ENCODE data around the gene CERS6. TPM values are rescaled to one million over a fixed set of nuclear protein-coding genes. Genes with fewer than 3 reads are reported as not detected.

The CERS6 gene
- polyA plus RNA-seq, 4 donors = 6.8 to 55.4 (median 21.9) TPM

GRCh38 chr2:168798888-168799410 lies 342.9 kb downstream of the CERS6 start:
- no peaks in the 10 kb centered on the region for H3K27me3 ChIP-seq (ENCODE audit: control insufficient read depth in 3 of 3, insufficient read depth in 3 of 3, low read length in 3 of 3)
- FAIRE-seq (no peak), DNase-seq (peak; percentile 40 to 59)
- no peaks in the 10 kb centered on the region for H3K36me3 ChIP-seq (ENCODE audit: control insufficient read depth in 3 of 3, insufficient read depth in 2 of 3, low read depth in 1 of 3, low read length in 3 of 3)
- H3K4me3 ChIP-seq (ENCODE audit: low read depth in 1 of 3, low read length in 3 of 3) = no peak overlapping the region
- 82 to 84% (median 82%) methylated on average over 1 of the region's 1 CpG for WGBS, 3 donors
- no peaks in the 10 kb centered on the region for H3K9me3 ChIP-seq (ENCODE audit: control insufficient read depth in 2 of 2, insufficient read depth in 1 of 2, low read depth in 1 of 2, low read length in 1 of 2)
- peak overlapping the region in 2 of 3 donors; percentile 3 to 29 for H3K27ac ChIP-seq (ENCODE audit: low read depth in 1 of 3, low read length in 2 of 3)
- peaks cover 9 to 44% (median 13%) of the 10 kb centered on the region in 3 donors for H3K4me1 ChIP-seq (ENCODE audit: control insufficient read depth in 3 of 3, insufficient read depth in 2 of 3, low read depth in 1 of 3, low read length in 2 of 3)

- Histone ChIP-seq H3K4me1 (ENCODE audit: control insufficient read depth in 3 of 3, insufficient read depth in 2 of 3, low read depth in 1 of 3, low read length in 2 of 3) (peaks cover 13 to 59% (median 14%) of the 10 kb centered on the region in 3 donors), H3K36me3 (ENCODE audit: control insufficient read depth in 3 of 3, insufficient read depth in 2 of 3, low read depth in 1 of 3, low read length in 3 of 3) (peaks cover 0 to 5% (median 0%) of the 10 kb centered on the region in 3 donors), H3K27ac (ENCODE audit: low read depth in 1 of 3, low read length in 2 of 3) (peak overlapping the region; percentile 74 to 89 (median 87)), H3K9me3 (ENCODE audit: control insufficient read depth in 2 of 2, insufficient read depth in 1 of 2, low read depth in 1 of 2, low read length in 1 of 2) (no peaks in the 10 kb centered on the region), H3K27me3 (ENCODE audit: control insufficient read depth in 3 of 3, insufficient read depth in 3 of 3, low read length in 3 of 3) (no peaks in the 10 kb centered on the region), H3K4me3 (ENCODE audit: low read depth in 1 of 3, low read length in 3 of 3) (no peak overlapping the region)
- FAIRE-seq = no peak
- WGBS, 3 donors = 47 to 50% (median 48%) methylated on average over 2 of the region's 2 CpGs
- DNase-seq = peak in 1 of 2 donors; percentile 31
These were observed 345.4 kb downstream of the CERS6 start for GRCh38 chr2:168801471-168801870.

- WGBS, 3 donors = 10 to 32% (median 18%) methylated on average over 10 of the region's 10 CpGs
- H3K4me3 ChIP-seq (ENCODE audit: low read depth in 1 of 3, low read length in 3 of 3) = peak within 1 kb of the TSS in 2 of 3 donors; percentile 42 to 47
- H3K36me3 ChIP-seq (ENCODE audit: control insufficient read depth in 3 of 3, insufficient read depth in 2 of 3, low read depth in 1 of 3, low read length in 3 of 3) = peaks cover 0 to 5% (median 0%) of the 10 kb centered on the region in 3 donors
- peaks cover 13 to 59% (median 14%) of the 10 kb centered on the region in 3 donors for H3K4me1 ChIP-seq (ENCODE audit: control insufficient read depth in 3 of 3, insufficient read depth in 2 of 3, low read depth in 1 of 3, low read length in 2 of 3)
- no peaks in the 10 kb centered on the region for H3K27me3 ChIP-seq (ENCODE audit: control insufficient read depth in 3 of 3, insufficient read depth in 3 of 3, low read length in 3 of 3)
- DNase-seq = peak; percentile 96 to 100
- no peak for FAIRE-seq
- no peaks in the 10 kb centered on the region for H3K9me3 ChIP-seq (ENCODE audit: control insufficient read depth in 2 of 2, insufficient read depth in 1 of 2, low read depth in 1 of 2, low read length in 1 of 2)
- peak within 1 kb of the TSS; percentile 87 to 89 (median 87) for H3K27ac ChIP-seq (ENCODE audit: low read depth in 1 of 3, low read length in 2 of 3)
These were observed 346.1 kb downstream of the CERS6 start, which contains the start of gene NOSTRIN for GRCh38 chr2:168801961-168802858. TSS of gene NOSTRIN (plus strand) at chr2:168802637. CDS start at chr2:168802647, 10 bp downstream.

GRCh38 chr2:168802859-168803725 lies 347.0 kb downstream of the CERS6 start:
- WGBS, 3 donors = 13 to 41% (median 33%) methylated on average over 5 of the region's 5 CpGs
- Histone ChIP-seq H3K4me3 (ENCODE audit: low read depth in 1 of 3, low read length in 3 of 3) (peak overlapping the region in 2 of 3 donors; percentile 42 to 47), H3K9me3 (ENCODE audit: control insufficient read depth in 2 of 2, insufficient read depth in 1 of 2, low read depth in 1 of 2, low read length in 1 of 2) (no peaks in the 10 kb centered on the region), H3K27ac (ENCODE audit: low read depth in 1 of 3, low read length in 2 of 3) (peak overlapping the region; percentile 84 to 89 (median 87)), H3K36me3 (ENCODE audit: control insufficient read depth in 3 of 3, insufficient read depth in 2 of 3, low read depth in 1 of 3, low read length in 3 of 3) (peaks cover 0 to 9% (median 0%) of the 10 kb centered on the region in 3 donors), H3K27me3 (ENCODE audit: control insufficient read depth in 3 of 3, insufficient read depth in 3 of 3, low read length in 3 of 3) (no peaks in the 10 kb centered on the region), H3K4me1 (ENCODE audit: control insufficient read depth in 3 of 3, insufficient read depth in 2 of 3, low read depth in 1 of 3, low read length in 2 of 3) (peaks cover 13 to 55% (median 13%) of the 10 kb centered on the region in 3 donors)
- DNase-seq (peak; percentile 76), FAIRE-seq (no peak)

GRCh38 chr2:168804214-168804613 lies 348.1 kb downstream of the CERS6 start:
- Histone ChIP-seq H3K27ac (ENCODE audit: low read depth in 1 of 3, low read length in 2 of 3) (peak overlapping the region in 2 of 3 donors; percentile 33 to 87), H3K27me3 (ENCODE audit: control insufficient read depth in 3 of 3, insufficient read depth in 3 of 3, low read length in 3 of 3) (no peaks in the 10 kb centered on the region), H3K36me3 (ENCODE audit: control insufficient read depth in 3 of 3, insufficient read depth in 2 of 3, low read depth in 1 of 3, low read length in 3 of 3) (peaks cover 0 to 9% (median 0%) of the 10 kb centered on the region in 3 donors), H3K9me3 (ENCODE audit: control insufficient read depth in 2 of 2, insufficient read depth in 1 of 2, low read depth in 1 of 2, low read length in 1 of 2) (no peaks in the 10 kb centered on the region), H3K4me3 (ENCODE audit: low read depth in 1 of 3, low read length in 3 of 3) (peak overlapping the region in 2 of 3 donors; percentile 20 to 51), H3K4me1 (ENCODE audit: control insufficient read depth in 3 of 3, insufficient read depth in 2 of 3, low read depth in 1 of 3, low read length in 2 of 3) (peaks cover 4 to 44% (median 9%) of the 10 kb centered on the region in 3 donors)
- DNase-seq (peak; percentile 35 to 36), FAIRE-seq (no peak)
- WGBS, 3 donors = 47 to 64% (median 62%) methylated on average over 3 of the region's 3 CpGs

- FAIRE-seq (no peak), DNase-seq (no peak)
- 94 to 99% (median 95%) methylated on average over 7 of the region's 7 CpGs for WGBS, 3 donors
- H3K36me3 ChIP-seq (ENCODE audit: control insufficient read depth in 3 of 3, insufficient read depth in 2 of 3, low read depth in 1 of 3, low read length in 3 of 3) = peaks cover 0 to 9% (median 0%) of the 10 kb centered on the region in 3 donors
- no peaks in the 10 kb centered on the region for H3K27me3 ChIP-seq (ENCODE audit: control insufficient read depth in 3 of 3, insufficient read depth in 3 of 3, low read length in 3 of 3)
- no peak overlapping the region for H3K4me3 ChIP-seq (ENCODE audit: low read depth in 1 of 3, low read length in 3 of 3)
- no peaks in the 10 kb centered on the region for H3K9me3 ChIP-seq (ENCODE audit: control insufficient read depth in 2 of 2, insufficient read depth in 1 of 2, low read depth in 1 of 2, low read length in 1 of 2)
- peaks cover 4 to 39% (median 7%) of the 10 kb centered on the region in 3 donors for H3K4me1 ChIP-seq (ENCODE audit: control insufficient read depth in 3 of 3, insufficient read depth in 2 of 3, low read depth in 1 of 3, low read length in 2 of 3)
- H3K27ac ChIP-seq (ENCODE audit: low read depth in 1 of 3, low read length in 2 of 3) = no peak overlapping the region
These were observed 349.5 kb downstream of the CERS6 start for GRCh38 chr2:168805615-168806014.

- Histone ChIP-seq H3K27ac (ENCODE audit: low read depth in 1 of 3, low read length in 2 of 3) (no peak overlapping the region), H3K4me3 (ENCODE audit: low read depth in 1 of 3, low read length in 3 of 3) (no peak overlapping the region), H3K4me1 (ENCODE audit: control insufficient read depth in 3 of 3, insufficient read depth in 2 of 3, low read depth in 1 of 3, low read length in 2 of 3) (peaks cover 0 to 36% (median 3%) of the 10 kb centered on the region in 3 donors), H3K9me3 (ENCODE audit: control insufficient read depth in 2 of 2, insufficient read depth in 1 of 2, low read depth in 1 of 2, low read length in 1 of 2) (no peaks in the 10 kb centered on the region), H3K27me3 (ENCODE audit: control insufficient read depth in 3 of 3, insufficient read depth in 3 of 3, low read length in 3 of 3) (no peaks in the 10 kb centered on the region), H3K36me3 (ENCODE audit: control insufficient read depth in 3 of 3, insufficient read depth in 2 of 3, low read depth in 1 of 3, low read length in 3 of 3) (peaks cover 0 to 10% (median 9%) of the 10 kb centered on the region in 3 donors)
- no peak for DNase-seq
- no peak for FAIRE-seq
These were observed 353.5 kb downstream of the CERS6 start for GRCh38 chr2:168809537-168809936.

GRCh38 chr2:168810235-168810634 lies 354.2 kb downstream of the CERS6 start:
- no peaks in the 10 kb centered on the region for H3K27me3 ChIP-seq (ENCODE audit: control insufficient read depth in 3 of 3, insufficient read depth in 3 of 3, low read length in 3 of 3)
- no peak for DNase-seq
- FAIRE-seq = no peak
- H3K4me1 ChIP-seq (ENCODE audit: control insufficient read depth in 3 of 3, insufficient read depth in 2 of 3, low read depth in 1 of 3, low read length in 2 of 3) = peaks cover 0 to 37% (median 3%) of the 10 kb centered on the region in 3 donors
- H3K27ac ChIP-seq (ENCODE audit: low read depth in 1 of 3, low read length in 2 of 3) = no peak overlapping the region
- H3K36me3 ChIP-seq (ENCODE audit: control insufficient read depth in 3 of 3, insufficient read depth in 2 of 3, low read depth in 1 of 3, low read length in 3 of 3) = peaks cover 0 to 10% (median 9%) of the 10 kb centered on the region in 3 donors
- H3K4me3 ChIP-seq (ENCODE audit: low read depth in 1 of 3, low read length in 3 of 3) = no peak overlapping the region
- 94 to 97% (median 94%) methylated on average over 2 of the region's 2 CpGs for WGBS, 3 donors
- H3K9me3 ChIP-seq (ENCODE audit: control insufficient read depth in 2 of 2, insufficient read depth in 1 of 2, low read depth in 1 of 2, low read length in 1 of 2) = no peaks in the 10 kb centered on the region
